HepG2 (cell line): ENCODE measurements around the gene UAP1L1. TPM values are rescaled to one million over a fixed set of nuclear protein-coding genes. Genes with fewer than 3 reads are reported as not detected.

ENCODE experiments used
- AHDC1 ChIP-seq: sonication (generic); formaldehyde crosslinking; IDR thresholded peaks from 2 replicates; pipeline ENCODE4 v1.5.1; 2020; ENCODE audit warnings: mild to moderate bottlenecking, missing genetic modification reagents, borderline replicate concordance
- FOXK2 ChIP-seq: fragments of 450-650 bp; IDR thresholded peaks from 2 replicates; pipeline ENCODE4 v1.6.1; 2016
- NCOA2 ChIP-seq: sonication (generic); formaldehyde crosslinking; IDR thresholded peaks from 2 replicates; pipeline ENCODE4 v1.8.0; 2022; ENCODE audit warnings: inconsistent platforms
- RBFOX2 ChIP-seq: fragments of 200-400 bp; formaldehyde crosslinking; IDR thresholded peaks from 2 replicates; pipeline ENCODE4 v1.6.1; 2017; ENCODE audit warnings: low read depth, mild to moderate bottlenecking, low read length
- SYNCRIP ChIP-seq: fragments of 200-400 bp; formaldehyde crosslinking; IDR thresholded peaks from 2 replicates; pipeline ENCODE4 v1.6.1; 2018; ENCODE audit warnings: mild to moderate bottlenecking, low read depth, low read length; ENCODE audit not compliant: insufficient read depth
- ZBTB10 ChIP-seq: sonication (generic); formaldehyde crosslinking; IDR thresholded peaks from 2 replicates; pipeline ENCODE4 v1.4.0; 2020; ENCODE audit warnings: missing genetic modification reagents, borderline replicate concordance
- ZNF143 ChIP-seq: sonication (generic); formaldehyde crosslinking; IDR thresholded peaks from 2 replicates; pipeline ENCODE4 v1.4.0; 2020; ENCODE audit warnings: missing genetic modification reagents
- ZNF224 ChIP-seq: sonication (generic); formaldehyde crosslinking; IDR thresholded peaks from 2 replicates; pipeline ENCODE4 v1.5.0; 2020; ENCODE audit warnings: mild to moderate bottlenecking, missing genetic modification reagents
- ZNF253 ChIP-seq: sonication (generic); formaldehyde crosslinking; IDR thresholded peaks from 2 replicates; pipeline ENCODE4 v1.8.0; 2022; ENCODE audit warnings: mild to moderate bottlenecking, missing genetic modification reagents, borderline replicate concordance
- ZNF451 ChIP-seq: sonication (generic); formaldehyde crosslinking; IDR thresholded peaks from 2 replicates; pipeline ENCODE4 v1.5.0; 2020; ENCODE audit warnings: mild to moderate bottlenecking, missing genetic modification reagents
- ZNF678 ChIP-seq: sonication (generic); formaldehyde crosslinking; IDR thresholded peaks from 2 replicates; pipeline ENCODE4 v1.4.0; 2020; ENCODE audit warnings: mild to moderate bottlenecking, missing genetic modification reagents
- polyA plus RNA-seq, 8 experiments: library from polyadenylated mRNA; depleted of rRNA in 3 of 8; stranded (reverse) in 7 of 8; unstranded in 1 of 8; fragments of >200 nt; fragmentation: Illumina TruSeq in 4 of 8; extraction: Trizol in 4 of 8; gene quantifications; 2 replicates each; pipeline versions ENCODE4 v1.2.1 to v1.2.3, GENCODE V29; 2011 to 2016; ENCODE audit warnings: low read depth in 4 of 8, missing spikeins in 1 of 8, mixed read lengths in 1 of 8; ENCODE audit not compliant: insufficient read depth in 1 of 8
- total RNA-seq, 5 experiments: library from RNA; depleted of rRNA; stranded (reverse); fragments of >200 nt; fragmentation: Illumina TruSeq; extraction: Trizol; gene quantifications; 2 replicates each; pipeline ENCODE4 v1.2.3, GENCODE V29; 2016; ENCODE audit warnings: low read depth in 1 of 5
- TF ChIP-seq, protein P1 (sequence below): sonication (generic); formaldehyde crosslinking; IDR thresholded peaks from 2 replicates; pipeline ENCODE4 v1.4.0; 2020; ENCODE audit warnings: missing genetic modification reagents
- TF ChIP-seq, protein P2 (sequence below): sonication (generic); formaldehyde crosslinking; IDR thresholded peaks from 2 replicates; pipeline ENCODE4 v1.4.0; 2020; ENCODE audit warnings: missing genetic modification reagents
- TF ChIP-seq, protein P3 (sequence below): sonication (generic); formaldehyde crosslinking; IDR thresholded peaks from 2 replicates; pipeline ENCODE4 v1.5.1; 2020; ENCODE audit warnings: missing genetic modification reagents, mild to moderate bottlenecking, borderline replicate concordance

UAP1L1 gene
- total and polyA plus RNA-seq, 2 of the 13 experiments (the other 11 are each of a cell fraction or from before 2014, with no cell fraction given) = 5.4 to 6.4 TPM

DNA sequence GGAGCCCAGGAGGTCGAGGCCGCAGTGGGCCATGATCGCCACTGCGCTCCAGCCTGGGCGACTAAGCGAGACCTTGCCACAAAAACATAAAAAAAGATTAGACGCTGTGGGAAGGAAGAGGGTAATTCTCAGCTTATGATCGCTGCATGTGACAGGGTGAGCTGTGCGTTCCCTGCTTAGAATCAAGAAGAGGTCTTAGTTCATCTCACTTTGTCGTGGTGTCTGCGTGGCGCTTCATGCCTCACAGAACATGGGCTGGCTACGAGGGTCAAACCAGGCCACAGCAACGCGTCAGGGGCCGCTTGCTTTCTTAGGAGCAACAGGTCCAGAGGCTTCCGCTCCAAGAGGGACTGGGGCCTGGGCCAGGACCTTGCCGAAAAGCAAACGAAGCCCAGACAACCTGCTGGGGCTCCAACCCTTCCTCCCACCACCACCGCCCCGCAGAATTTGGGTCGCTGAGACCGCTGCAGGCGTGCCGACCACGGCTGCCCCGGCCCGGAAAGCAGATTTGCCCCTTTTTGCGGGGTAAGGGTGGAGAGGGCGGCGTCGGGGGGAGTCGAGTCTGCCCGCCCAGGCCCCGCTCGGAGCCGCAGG, 51.6 kb downstream of the UAP1L1 start (continued):
- TF ChIP-seq, protein P1, sequence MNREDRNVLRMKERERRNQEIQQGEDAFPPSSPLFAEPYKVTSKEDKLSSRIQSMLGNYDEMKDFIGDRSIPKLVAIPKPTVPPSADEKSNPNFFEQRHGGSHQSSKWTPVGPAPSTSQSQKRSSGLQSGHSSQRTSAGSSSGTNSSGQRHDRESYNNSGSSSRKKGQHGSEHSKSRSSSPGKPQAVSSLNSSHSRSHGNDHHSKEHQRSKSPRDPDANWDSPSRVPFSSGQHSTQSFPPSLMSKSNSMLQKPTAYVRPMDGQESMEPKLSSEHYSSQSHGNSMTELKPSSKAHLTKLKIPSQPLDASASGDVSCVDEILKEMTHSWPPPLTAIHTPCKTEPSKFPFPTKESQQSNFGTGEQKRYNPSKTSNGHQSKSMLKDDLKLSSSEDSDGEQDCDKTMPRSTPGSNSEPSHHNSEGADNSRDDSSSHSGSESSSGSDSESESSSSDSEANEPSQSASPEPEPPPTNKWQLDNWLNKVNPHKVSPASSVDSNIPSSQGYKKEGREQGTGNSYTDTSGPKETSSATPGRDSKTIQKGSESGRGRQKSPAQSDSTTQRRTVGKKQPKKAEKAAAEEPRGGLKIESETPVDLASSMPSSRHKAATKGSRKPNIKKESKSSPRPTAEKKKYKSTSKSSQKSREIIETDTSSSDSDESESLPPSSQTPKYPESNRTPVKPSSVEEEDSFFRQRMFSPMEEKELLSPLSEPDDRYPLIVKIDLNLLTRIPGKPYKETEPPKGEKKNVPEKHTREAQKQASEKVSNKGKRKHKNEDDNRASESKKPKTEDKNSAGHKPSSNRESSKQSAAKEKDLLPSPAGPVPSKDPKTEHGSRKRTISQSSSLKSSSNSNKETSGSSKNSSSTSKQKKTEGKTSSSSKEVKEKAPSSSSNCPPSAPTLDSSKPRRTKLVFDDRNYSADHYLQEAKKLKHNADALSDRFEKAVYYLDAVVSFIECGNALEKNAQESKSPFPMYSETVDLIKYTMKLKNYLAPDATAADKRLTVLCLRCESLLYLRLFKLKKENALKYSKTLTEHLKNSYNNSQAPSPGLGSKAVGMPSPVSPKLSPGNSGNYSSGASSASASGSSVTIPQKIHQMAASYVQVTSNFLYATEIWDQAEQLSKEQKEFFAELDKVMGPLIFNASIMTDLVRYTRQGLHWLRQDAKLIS = no peak
- TF ChIP-seq ZNF678 (CRISPR knock-in tag) = no peak
- no peak for TF ChIP-seq ZBTB10 (CRISPR knock-in tag)
- no peak for TF ChIP-seq ZNF224 (CRISPR knock-in tag)
- TF ChIP-seq, protein P2, sequence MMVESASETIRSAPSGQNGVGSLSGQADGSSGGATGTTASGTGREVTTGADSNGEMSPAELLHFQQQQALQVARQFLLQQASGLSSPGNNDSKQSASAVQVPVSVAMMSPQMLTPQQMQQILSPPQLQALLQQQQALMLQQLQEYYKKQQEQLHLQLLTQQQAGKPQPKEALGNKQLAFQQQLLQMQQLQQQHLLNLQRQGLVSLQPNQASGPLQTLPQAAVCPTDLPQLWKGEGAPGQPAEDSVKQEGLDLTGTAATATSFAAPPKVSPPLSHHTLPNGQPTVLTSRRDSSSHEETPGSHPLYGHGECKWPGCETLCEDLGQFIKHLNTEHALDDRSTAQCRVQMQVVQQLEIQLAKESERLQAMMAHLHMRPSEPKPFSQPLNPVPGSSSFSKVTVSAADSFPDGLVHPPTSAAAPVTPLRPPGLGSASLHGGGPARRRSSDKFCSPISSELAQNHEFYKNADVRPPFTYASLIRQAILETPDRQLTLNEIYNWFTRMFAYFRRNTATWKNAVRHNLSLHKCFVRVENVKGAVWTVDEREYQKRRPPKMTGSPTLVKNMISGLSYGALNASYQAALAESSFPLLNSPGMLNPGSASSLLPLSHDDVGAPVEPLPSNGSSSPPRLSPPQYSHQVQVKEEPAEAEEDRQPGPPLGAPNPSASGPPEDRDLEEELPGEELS = no peak
- no peak for TF ChIP-seq ZNF143 (CRISPR knock-in tag)
- no peak for TF ChIP-seq NCOA2 (CRISPR knock-in tag)
- no peak for TF ChIP-seq SYNCRIP
- TF ChIP-seq ZNF253 = no peak
- TF ChIP-seq, protein P3, sequence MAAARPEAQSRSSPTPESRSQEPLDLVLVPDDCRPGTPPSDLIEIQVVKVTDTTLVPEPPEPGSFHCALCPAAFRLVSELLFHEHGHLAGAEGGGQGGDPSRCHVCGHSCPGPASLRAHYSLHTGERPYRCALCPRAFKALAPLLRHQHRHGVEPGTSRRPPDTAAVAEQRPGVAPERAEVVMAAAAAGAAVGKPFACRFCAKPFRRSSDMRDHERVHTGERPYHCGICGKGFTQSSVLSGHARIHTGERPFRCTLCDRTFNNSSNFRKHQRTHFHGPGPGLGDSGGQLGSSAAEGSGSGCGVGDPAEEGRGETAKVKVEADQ (CRISPR knock-in tag) = no peak
- TF ChIP-seq AHDC1 = no peak
- no peak for TF ChIP-seq ZNF451
- no peak for TF ChIP-seq FOXK2
- no peak for TF ChIP-seq RBFOX2
